Stimulated activated CD8-positive, alpha-beta memory T cell treated with anti-CD3 and anti-CD28 coated beads, Interleukin-2, amount 100 ng/mL, for 48 hours (primary cell): ENCODE measurements around the gene OR2W3.

Source experiments
- DNase-seq, 2 donors: peaks; one replicate each; pipeline ENCODE4 v3.0.0-alpha.2; 2020; ENCODE audit warnings: low read depth in 2 of 2

OR2W3 gene

GRCh38 chr1:247919952-247920351 is 24.6 kb downstream of the OR2W3 start, which contains the start of gene OR2T8:
Gene OR2T8 (plus strand): TSS chr1:247920252. CDS start chr1:247921018, 766 bp downstream.
- DNase-seq: no peak

- DNase-seq: no peak
These were observed 28.6 kb downstream of the OR2W3 start for GRCh38 chr1:247923941-247924340.

- DNase-seq: no peak
These were observed 29.5 kb downstream of the OR2W3 start, which contains the start of gene OR2AJ1 for GRCh38 chr1:247924868-247925267. Gene OR2AJ1 (plus strand): TSS chr1:247924889. CDS start chr1:247933769, 8,880 bp downstream.

GRCh38 chr1:247933989-247934388 is 38.6 kb downstream of the OR2W3 start:
- no peak for DNase-seq

- no peak for DNase-seq
These were observed 40.4 kb downstream of the OR2W3 start for GRCh38 chr1:247935781-247936180.

GRCh38 chr1:247936415-247936814 is 41.0 kb downstream of the OR2W3 start:
- DNase-seq: no peak

- peak; percentile 91 to 94 for DNase-seq
These were observed 41.8 kb downstream of the OR2W3 start for GRCh38 chr1:247936965-247937734.

- no peak for DNase-seq
These were observed 47.2 kb downstream of the OR2W3 start for GRCh38 chr1:247942624-247943023.
